NCI-H82 treated with DMSO at 0.1 percent for 48 hours (cell line): ENCODE data around the gene TMEM181.
"Not testable (repeated sequence)": the region's sequence is repeated elsewhere in the genome, so short reads cannot be mapped to it uniquely, and the experiment has no call there.

Experiments
- DNase-seq: peaks from one replicate; lab custom pipeline; 2025; ENCODE audit not compliant: unreplicated experiment; lab: John Stamatoyannopoulos, UW

Gene TMEM181

GRCh38 chr6:158559895-158560835 is at the start of gene TMEM181:
TSS of gene TMEM181 (plus strand) at chr6:158560091. CDS start at chr6:158560225, 134 bp downstream.
- DNase-seq: peak; percentile 41

- DNase-seq: peak; percentile 51
These were observed 47.1 kb upstream of the TMEM181 start for GRCh38 chr6:158512809-158513208.

GRCh38 chr6:158514176-158514575 is 45.7 kb upstream of the TMEM181 start:
- DNase-seq: no peak

- no peak for DNase-seq
These were observed 44.9 kb upstream of the TMEM181 start for GRCh38 chr6:158514991-158515390.

GRCh38 chr6:158516098-158516497 is 43.8 kb upstream of the TMEM181 start:
- DNase-seq: no peak

- DNase-seq: no peak
These were observed 42.9 kb upstream of the TMEM181 start for GRCh38 chr6:158517038-158517437.

GRCh38 chr6:158517581-158517980 is 42.3 kb upstream of the TMEM181 start:
- no peak for DNase-seq

GRCh38 chr6:158518191-158519127 is 41.4 kb upstream of the TMEM181 start:
- peak; percentile 47 for DNase-seq

GRCh38 chr6:158519300-158519699 is 40.6 kb upstream of the TMEM181 start:
- no peak for DNase-seq

- DNase-seq: no peak
These were observed 40.1 kb upstream of the TMEM181 start for GRCh38 chr6:158519761-158520160.

GRCh38 chr6:158520975-158521374 is 38.9 kb upstream of the TMEM181 start:
- not testable (repeated sequence) for DNase-seq

- no peak for DNase-seq
These were observed 38.1 kb upstream of the TMEM181 start for GRCh38 chr6:158521759-158522158.

GRCh38 chr6:158522616-158523015 is 37.3 kb upstream of the TMEM181 start:
- no peak for DNase-seq

GRCh38 chr6:158524311-158524710 is 35.6 kb upstream of the TMEM181 start:
- DNase-seq: no peak

GRCh38 chr6:158527858-158528257 is 32.0 kb upstream of the TMEM181 start:
- not testable (repeated sequence) for DNase-seq

GRCh38 chr6:158528826-158529225 is 31.1 kb upstream of the TMEM181 start:
- DNase-seq: no peak

GRCh38 chr6:158529629-158530028 is 30.3 kb upstream of the TMEM181 start:
- no peak for DNase-seq

- no peak for DNase-seq
These were observed 28.3 kb upstream of the TMEM181 start for GRCh38 chr6:158531566-158531965.

GRCh38 chr6:158531970-158532369 is 27.9 kb upstream of the TMEM181 start:
- no peak for DNase-seq

- DNase-seq: peak; percentile 8
These were observed 23.6 kb upstream of the TMEM181 start for GRCh38 chr6:158536084-158536890.
